Panc1 (cell line): Measurements from ENCODE around the gene NOP53. TPM values are rescaled to one million over a fixed set of nuclear protein-coding genes. Genes with fewer than 3 reads are reported as not detected.

Source experiments
- ATAC-seq: fragments of 200-7000 bp; cut with Tn5 transposase; 2 replicates; pipeline ENCODE4 v1.9.1; 2020; ENCODE audit warnings: mild to moderate bottlenecking, moderate library complexity
- BruUV-seq: library from RNA; stranded (reverse); fragments of 400-500 nt; replicated peaks from 2 replicates; lab custom pipeline; 2021; lab: Mats Ljungman, UMichigan
- CTCF ChIA-PET: fragments of 300-600 bp; sonication (Branson Sonifier 250); formaldehyde crosslinking; loops from one replicate; lab custom pipeline; 2022; ENCODE audit warnings: antibody characterized with exemption; lab: Charles Lee
- POLR2A ChIA-PET: fragments of 300-600 bp; sonication (Branson Sonifier 250); formaldehyde crosslinking; loops from one replicate; lab custom pipeline; 2022; ENCODE audit warnings: antibody characterized with exemption; lab: Charles Lee
- DNase-seq: peaks from one replicate; pipeline ENCODE4 v3.0.0-alpha.2; 2010; ENCODE audit warnings: low read depth, low spot score
- H3K27ac ChIP-seq: 2 replicates; pipeline ENCODE4 v1.5.1; 2011; ENCODE audit warnings: mild to moderate bottlenecking, low read length, inconsistent platforms
- H3K27me3 ChIP-seq: fragments of 200-500 bp; sonication (Bioruptor generic); 2 replicates; pipeline ENCODE4 v1.6.0; 2014; ENCODE audit warnings: low read length, inconsistent platforms; ENCODE audit not compliant: control insufficient read depth, insufficient read depth
- H3K36me3 ChIP-seq: fragments of 200-500 bp; sonication (Bioruptor generic); 2 replicates; pipeline ENCODE4 v1.5.1; 2014; ENCODE audit warnings: inconsistent platforms, mild to moderate bottlenecking, low read length, moderate library complexity; ENCODE audit not compliant: control insufficient read depth, insufficient read depth
- H3K4me1 ChIP-seq: 2 replicates; pipeline ENCODE4 v1.5.1; 2011; ENCODE audit warnings: inconsistent platforms, mild to moderate bottlenecking, low read length, moderate library complexity; ENCODE audit not compliant: control insufficient read depth, insufficient read depth
- H3K4me3 ChIP-seq, 2 experiments: 2 replicates each; pipeline ENCODE4 v1.5.1; 2011 to 2012; ENCODE audit warnings: low read depth in 2 of 2, low read length in 2 of 2, mild to moderate bottlenecking in 2 of 2, inconsistent platforms in 1 of 2, moderate library complexity in 1 of 2
- H3K9me3 ChIP-seq: fragments of 200-500 bp; sonication (Bioruptor generic); 2 replicates; pipeline ENCODE4 v1.5.1; 2014; ENCODE audit warnings: low read depth, mild to moderate bottlenecking, inconsistent platforms, low read length, moderate library complexity; ENCODE audit not compliant: control insufficient read depth, insufficient read depth
- CTCF ChIP-seq: fragments of 450-650 bp; IDR thresholded peaks from 2 replicates; pipeline ENCODE4 v1.5.1; 2017; ENCODE audit warnings: mild to moderate bottlenecking
- POLR2AphosphoS5 ChIP-seq: IDR thresholded peaks from 2 replicates; pipeline ENCODE4 v1.6.1; 2012; ENCODE audit warnings: mild to moderate bottlenecking, low read depth, low read length, moderate library complexity
- REST ChIP-seq, 2 experiments: IDR thresholded peaks; 2 replicates each; pipeline ENCODE4 v1.6.1; 2011 to 2012; ENCODE audit warnings: low read depth in 2 of 2, control low read depth in 1 of 2, low read length in 1 of 2, mild to moderate bottlenecking in 1 of 2, moderate library complexity in 1 of 2; ENCODE audit not compliant: insufficient read depth in 1 of 2
- SIN3A ChIP-seq: IDR thresholded peaks from 2 replicates; pipeline ENCODE4 v1.6.1; 2012; ENCODE audit warnings: low read depth, mild to moderate bottlenecking, low read length, moderate library complexity, borderline replicate concordance; ENCODE audit not compliant: insufficient read depth
- TCF7L2 ChIP-seq: IDR thresholded peaks from 2 replicates; pipeline ENCODE4 v1.6.1; 2011; ENCODE audit warnings: mild to moderate bottlenecking, low read depth, low read length, inconsistent platforms
- in situ Hi-C: cut with HindIII; loops from 2 replicates; pipeline ENCODE4 v1.10.0; 2016; ENCODE audit warnings: low sequenced_read_pairs, low pct_unique_long_range_greater_than_20kb
- intact Hi-C: fragments of 100-400 bp; cut with micrococcal nuclease; formaldehyde crosslinking; loops from one replicate; pipeline ENCODE4 v1.10.0; 2022; ENCODE audit not compliant: unreplicated experiment
- total RNA-seq: library from RNA; stranded (reverse); gene quantifications from one replicate; pipeline ENCODE4 v1.2.1, GENCODE V29; 2021; ENCODE audit not compliant: unreplicated experiment

The NOP53 gene
- total RNA-seq, 1 experiment from 2014 or later = 64.3 TPM

- no peak for TF ChIP-seq TCF7L2
- TF ChIP-seq CTCF = no peak
- TF ChIP-seq SIN3A = no peak
- no peak for TF ChIP-seq POLR2AphosphoS5
- TF ChIP-seq REST (IDR thresholded peaks at IDR 0.05; ENCODE audit: insufficient read depth in 1 of 2, low read depth in 2 of 2, low read length in 1 of 2) = no peak
- Histone ChIP-seq H3K9me3 (no peaks in the 10 kb centered on the region), H3K27me3 (no peaks in the 10 kb centered on the region), H3K4me3 (no peak overlapping the region), H3K27ac (no peak overlapping the region), H3K4me1 (no peaks in the 10 kb centered on the region), H3K36me3 (no peaks in the 10 kb centered on the region)
- intact Hi-C loops = no loop called here
- ATAC-seq = no peak
- in situ Hi-C loops = no loop called here
- CTCF ChIA-PET = no interaction called here
- POLR2A ChIA-PET = no interaction called here
- no TSS peak for BruUV-seq
- no peak for DNase-seq
These were observed 42.0 kb upstream of the NOP53 start for GRCh38 chr19:47703301-47703700.

GRCh38 chr19:47704024-47704423 is 41.3 kb upstream of the NOP53 start:
- no TSS peak for BruUV-seq
- DNase-seq = no peak
- no peaks in the 10 kb centered on the region for H3K9me3 ChIP-seq
- no peaks in the 10 kb centered on the region for H3K36me3 ChIP-seq
- no peak for ATAC-seq
- no peak overlapping the region for H3K27ac ChIP-seq
- TF ChIP-seq CTCF (no peak), SIN3A (no peak), REST (IDR thresholded peaks at IDR 0.05; ENCODE audit: insufficient read depth in 1 of 2, low read depth in 2 of 2, low read length in 1 of 2) (no peak), TCF7L2 (no peak), POLR2AphosphoS5 (no peak)
- ChIA-PET CTCF (interaction anchor here (0.5 kb wide), 1 partner anchor 19 kb away, joined by 4 read pairs; no protein-coding TSS in a partner anchor), POLR2A (no interaction called here)
- intact Hi-C loops (no loop called here), in situ Hi-C loops (no loop called here)
- no peaks in the 10 kb centered on the region for H3K4me1 ChIP-seq
- no peaks in the 10 kb centered on the region for H3K27me3 ChIP-seq
- no peak overlapping the region for H3K4me3 ChIP-seq
